Esophagus muscularis mucosa (tissue), 4 donors: ENCODE results near the gene SLC22A16.

Experiments
- CTCF ChIP-seq, 3 experiments: fragments of 200-600 bp in 2 of 3; fragments of 450-650 bp in 1 of 3; sonication (generic) in 2 of 3; IDR thresholded peaks; one replicate each; pipeline ENCODE4 v1.5.1; 2017 to 2019; ENCODE audit warnings: antibody characterized with exemption in 3 of 3, mild to moderate bottlenecking in 2 of 3, moderate library complexity in 1 of 3
- EP300 ChIP-seq: sonication (generic); formaldehyde crosslinking; IDR thresholded peaks from one replicate; pipeline ENCODE4 v1.6.1; 2017; ENCODE audit warnings: antibody characterized with exemption
- POLR2A ChIP-seq: fragments of 450-650 bp; IDR thresholded peaks from one replicate; pipeline ENCODE4 v1.6.1; 2017; ENCODE audit warnings: antibody characterized with exemption, moderate library complexity, mild to moderate bottlenecking, low read depth
- POLR2AphosphoS5 ChIP-seq, 2 donors: sonication (generic); formaldehyde crosslinking; IDR thresholded peaks; one replicate each; pipeline ENCODE4 v1.6.1; 2017; ENCODE audit warnings: antibody characterized with exemption in 2 of 2

DNA sequence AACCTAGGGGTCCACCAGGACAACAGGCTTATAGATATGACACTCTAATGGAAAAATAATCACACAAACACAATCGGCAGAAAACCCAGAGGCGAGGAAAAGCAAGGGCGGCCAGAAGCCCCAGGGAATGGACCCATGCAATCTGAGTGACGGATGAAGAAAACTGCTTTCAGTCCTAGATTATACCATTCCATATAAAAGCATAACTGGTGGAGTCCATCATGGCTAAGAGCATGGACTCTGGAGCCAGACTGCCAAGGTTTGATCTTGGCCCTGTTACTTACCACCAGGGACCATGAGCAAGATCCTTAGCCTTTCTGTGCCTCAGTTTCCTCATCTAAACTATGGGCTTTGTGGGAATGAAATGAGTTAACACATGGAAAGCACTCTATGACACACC, 3.7 kb downstream of the SLC22A16 start:
- TF ChIP-seq CTCF (IDR thresholded peaks at IDR 0.05), result no peak
- no peak for TF ChIP-seq POLR2A
- TF ChIP-seq POLR2AphosphoS5 (IDR thresholded peaks at IDR 0.05), result no peak
- TF ChIP-seq EP300, result no peak
